HEK293 (cell line): Measurements from ENCODE around the gene TTC34.

Experiments
- CTCF ChIP-seq: fragments of 450-650 bp; formaldehyde crosslinking; IDR thresholded peaks from 2 replicates; pipeline ENCODE4 v1.5.1; 2016; ENCODE audit warnings: missing biosample characterization, missing genetic modification characterization
- MYNN ChIP-seq: fragments of 450-650 bp; formaldehyde crosslinking; IDR thresholded peaks from 2 replicates; pipeline ENCODE4 v1.5.1; 2016; ENCODE audit warnings: missing biosample characterization, missing genetic modification characterization, borderline replicate concordance
- SP3 ChIP-seq: fragments of 450-650 bp; formaldehyde crosslinking; IDR thresholded peaks from 2 replicates; pipeline ENCODE4 v1.5.1; 2016; ENCODE audit warnings: missing biosample characterization, missing genetic modification characterization
- YY1 ChIP-seq: fragments of 450-650 bp; formaldehyde crosslinking; IDR thresholded peaks from 2 replicates; pipeline ENCODE4 v1.5.1; 2018; ENCODE audit warnings: missing biosample characterization, missing genetic modification characterization
- ZNF112 ChIP-seq: fragments of 450-650 bp; formaldehyde crosslinking; IDR thresholded peaks from 2 replicates; pipeline ENCODE4 v1.5.0; 2017; ENCODE audit warnings: missing biosample characterization, missing genetic modification characterization
- ZNF335 ChIP-seq: fragments of 450-650 bp; formaldehyde crosslinking; conservative IDR thresholded peaks from 2 replicates; pipeline ENCODE4 v1.5.1; 2016; ENCODE audit warnings: missing biosample characterization, missing genetic modification characterization
- ZNF48 ChIP-seq: fragments of 450-650 bp; formaldehyde crosslinking; IDR thresholded peaks from 2 replicates; pipeline ENCODE4 v1.5.1; 2016; ENCODE audit warnings: missing biosample characterization, missing genetic modification characterization
- ZNF585B ChIP-seq: fragments of 450-650 bp; formaldehyde crosslinking; IDR thresholded peaks from 2 replicates; pipeline ENCODE4 v1.5.1; 2016; ENCODE audit warnings: missing biosample characterization, missing genetic modification characterization
- ZNF626 ChIP-seq: fragments of 450-650 bp; sonication (Bioruptor Pico); formaldehyde crosslinking; IDR thresholded peaks from 2 replicates; pipeline ENCODE4 v1.5.1; 2018; ENCODE audit warnings: missing biosample characterization, missing genetic modification characterization, inconsistent platforms
- ZNF76 ChIP-seq: fragments of 450-650 bp; formaldehyde crosslinking; IDR thresholded peaks from 2 replicates; pipeline ENCODE4; 2016; ENCODE audit warnings: low read depth, missing biosample characterization, missing genetic modification characterization, borderline replicate concordance

- TF ChIP-seq ZNF76 (tag by site-specific recombination) (no peak), CTCF (no peak), ZNF585B (tag by site-specific recombination) (no peak), YY1 (no peak), ZNF335 (tag by site-specific recombination) (no peak), SP3 (tag by site-specific recombination) (no peak), ZNF112 (no peak), ZNF48 (tag by site-specific recombination) (no peak), ZNF626 (tag by site-specific recombination) (no peak), MYNN (tag by site-specific recombination) (no peak)
Measured at GRCh38 chr1:2645143-2645542, 156.3 kb downstream of the TTC34 start.
